GM18520 (cell line): ENCODE data around the gene SUN5.

ENCODE experiments used
- ATAC-seq: cut with Tn5 transposase; IDR thresholded peaks from one replicate; pipeline ENCODE4 v1.9.1; 2021; ENCODE audit not compliant: unreplicated experiment

The SUN5 gene

GRCh38 chr20:33026779-33027759, 22.8 kb upstream of the SUN5 start:
- no peak for ATAC-seq

GRCh38 chr20:33026072-33026778, 22.0 kb upstream of the SUN5 start:
- ATAC-seq, result no peak

- no peak for ATAC-seq
Measured at GRCh38 chr20:33025318-33025876, 21.2 kb upstream of the SUN5 start.

GRCh38 chr20:33024609-33025317, 20.5 kb upstream of the SUN5 start:
- ATAC-seq, result no peak

- ATAC-seq, result no peak
Measured at GRCh38 chr20:33024243-33024560, 20.0 kb upstream of the SUN5 start.

GRCh38 chr20:33023439-33024242, 19.4 kb upstream of the SUN5 start:
- ATAC-seq, result no peak

GRCh38 chr20:33022694-33023438, 18.6 kb upstream of the SUN5 start:
- no peak for ATAC-seq

GRCh38 chr20:33022289-33022688, 18.1 kb upstream of the SUN5 start:
- no peak for ATAC-seq

- ATAC-seq, result no peak
Measured at GRCh38 chr20:33021879-33022278, 17.6 kb upstream of the SUN5 start.

GRCh38 chr20:33020278-33021161, 16.3 kb upstream of the SUN5 start:
- ATAC-seq, result no peak

GRCh38 chr20:33019465-33020277, 15.4 kb upstream of the SUN5 start:
- no peak for ATAC-seq

- no peak for ATAC-seq
Measured at GRCh38 chr20:33018169-33018931, 14.1 kb upstream of the SUN5 start.

GRCh38 chr20:33017542-33017941, 13.3 kb upstream of the SUN5 start:
- ATAC-seq, result no peak

- ATAC-seq, result no peak
Measured at GRCh38 chr20:33016581-33017109, 12.4 kb upstream of the SUN5 start.

- ATAC-seq, result no peak
Measured at GRCh38 chr20:33015700-33016580, 11.7 kb upstream of the SUN5 start.

GRCh38 chr20:33015114-33015484, 10.9 kb upstream of the SUN5 start:
- no peak for ATAC-seq
